GM23338 (cell line): ENCODE data around the gene FBXO34.

Source experiments
- CTCF ChIP-seq, 2 experiments: fragments of 200-600 bp in 1 of 2; sonication (generic) in 1 of 2; conservative IDR thresholded peaks; 2 replicates each; pipeline versions ENCODE4 v1.5.1 to v1.6.1; 2016 to 2017; ENCODE audit warnings: antibody characterized with exemption in 2 of 2, low read depth in 2 of 2, mild to moderate bottlenecking in 2 of 2, moderate library complexity in 1 of 2
- ETS1 ChIP-seq: IDR thresholded peaks from 2 replicates; pipeline ENCODE4 v1.6.1; 2016; ENCODE audit warnings: antibody characterized with exemption
- EZH2 ChIP-seq: fragments of 200-600 bp; sonication (generic); IDR thresholded peaks from one replicate; pipeline ENCODE4 v1.8.0; 2017; ENCODE audit warnings: antibody characterized with exemption, mild to moderate bottlenecking, low read depth; ENCODE audit not compliant: unreplicated experiment
- EZH2phosphoT487 ChIP-seq: fragments of 200-600 bp; sonication (generic); IDR thresholded peaks from one replicate; pipeline ENCODE4 v1.8.1; 2018; ENCODE audit warnings: antibody characterized with exemption; ENCODE audit not compliant: unreplicated experiment
- JUNB ChIP-seq: IDR thresholded peaks from one replicate; pipeline ENCODE4 v1.6.1; 2016; ENCODE audit warnings: antibody characterized with exemption; ENCODE audit not compliant: unreplicated experiment
- POLR2AphosphoS5 ChIP-seq: IDR thresholded peaks from 2 replicates; pipeline ENCODE4 v1.6.1; 2016; ENCODE audit warnings: antibody characterized with exemption, low read depth
- ZNF114 ChIP-seq: fragments of 250-450 bp; sonication (Bioruptor Pico); IDR thresholded peaks from 2 replicates; pipeline ENCODE4 v1.5.0; 2020; ENCODE audit warnings: mild to moderate bottlenecking, moderate library complexity

- TF ChIP-seq POLR2AphosphoS5 (no peak), EZH2 (no peak), CTCF (conservative IDR thresholded peaks at IDR 0.05; ENCODE audit: low read depth in 2 of 2) (no peak), EZH2phosphoT487 (no peak), ZNF114 (CRISPR knock-in tag) (no peak), ETS1 (no peak), JUNB (no peak)
Measured at GRCh38 chr14:55274751-55275150, 3.5 kb downstream of the FBXO34 start.
